HEK293 (cell line): ENCODE data around the gene MRNIP.

Experiments
- CTCF ChIA-PET: fragments of 350-600 bp; formaldehyde crosslinking; extraction: SDS; loops from one replicate; lab custom pipeline; 2021; ENCODE audit warnings: antibody characterized with exemption; lab: Yijun Ruan, JAX
- POLR2A ChIA-PET: fragments of 300-600 bp; formaldehyde crosslinking; extraction: SDS; loops from one replicate; lab custom pipeline; 2020; ENCODE audit warnings: antibody characterized with exemption, inconsistent platforms; lab: Yijun Ruan, JAX
- H3K27ac ChIP-seq: fragments of 200-500 bp; sonication (Bioruptor generic); 2 replicates; pipeline ENCODE4 v1.5.1; 2014; ENCODE audit warnings: low read depth, low read length, control low read depth, inconsistent platforms; ENCODE audit errors: extremely low read depth
- H3K36me3 ChIP-seq, 2 experiments: fragments of 200-500 bp in 1 of 2; sonication (Bioruptor generic) in 1 of 2; 1 replicate in 1 of 2; 2 replicates in 1 of 2; pipeline ENCODE4 v1.5.1; 2014 to 2017; ENCODE audit warnings: inconsistent platforms in 2 of 2, low read length in 2 of 2; ENCODE audit not compliant: control insufficient read depth in 2 of 2, insufficient read depth in 1 of 2
- H3K4me1 ChIP-seq: fragments of 200-500 bp; sonication (Bioruptor generic); 2 replicates; pipeline ENCODE4 v1.5.1; 2014; ENCODE audit warnings: mild to moderate bottlenecking, low read length, inconsistent platforms; ENCODE audit not compliant: control insufficient read depth, insufficient read depth
- H3K4me3 ChIP-seq: 2 replicates; pipeline ENCODE4 v1.5.1; 2011; ENCODE audit warnings: low read depth, mild to moderate bottlenecking, control low read depth, low read length, moderate library complexity
- H3K9me3 ChIP-seq: fragments of 200-500 bp; sonication (Bioruptor generic); 2 replicates; pipeline ENCODE4 v1.5.1; 2014; ENCODE audit warnings: low read depth, low read length, inconsistent platforms; ENCODE audit not compliant: control insufficient read depth, insufficient read depth
- AEBP2 ChIP-seq: fragments of 450-650 bp; formaldehyde crosslinking; IDR thresholded peaks from 2 replicates; pipeline ENCODE4 v1.5.1; 2016; ENCODE audit warnings: missing biosample characterization, missing genetic modification characterization, borderline replicate concordance
- ATF2 ChIP-seq: fragments of 450-650 bp; formaldehyde crosslinking; IDR thresholded peaks from 2 replicates; pipeline ENCODE4 v1.5.1; 2016; ENCODE audit warnings: missing biosample characterization, missing genetic modification characterization, low read depth
- GLI2 ChIP-seq: fragments of 450-650 bp; formaldehyde crosslinking; IDR thresholded peaks from 2 replicates; pipeline ENCODE4; 2017; ENCODE audit warnings: missing biosample characterization, missing genetic modification characterization, low read depth, borderline replicate concordance
- SCRT1 ChIP-seq: fragments of 450-650 bp; formaldehyde crosslinking; IDR thresholded peaks from 2 replicates; pipeline ENCODE4 v1.5.1; 2016; ENCODE audit warnings: missing biosample characterization, missing genetic modification characterization, borderline replicate concordance
- SP2 ChIP-seq: fragments of 450-650 bp; formaldehyde crosslinking; IDR thresholded peaks from 2 replicates; pipeline ENCODE4 v1.5.1; 2016; ENCODE audit warnings: missing biosample characterization, missing genetic modification characterization
- SP3 ChIP-seq: fragments of 450-650 bp; formaldehyde crosslinking; IDR thresholded peaks from 2 replicates; pipeline ENCODE4 v1.5.1; 2016; ENCODE audit warnings: missing biosample characterization, missing genetic modification characterization
- ZBTB49 ChIP-seq: fragments of 450-650 bp; formaldehyde crosslinking; IDR thresholded peaks from 2 replicates; pipeline ENCODE4 v1.5.1; 2016; ENCODE audit warnings: missing biosample characterization, missing genetic modification characterization, low read depth
- ZNF155 ChIP-seq: fragments of 450-650 bp; formaldehyde crosslinking; IDR thresholded peaks from 2 replicates; pipeline ENCODE4 v1.5.1; 2016; ENCODE audit warnings: missing biosample characterization, missing genetic modification characterization
- ZNF530 ChIP-seq: fragments of 450-650 bp; formaldehyde crosslinking; IDR thresholded peaks from 2 replicates; pipeline ENCODE4 v1.5.1; 2016; ENCODE audit warnings: low read depth, missing biosample characterization, missing genetic modification characterization
- ZNF555 ChIP-seq: fragments of 450-650 bp; formaldehyde crosslinking; conservative IDR thresholded peaks from 2 replicates; pipeline ENCODE4 v1.5.1; 2017; ENCODE audit warnings: missing biosample characterization, mild to moderate bottlenecking, missing genetic modification characterization, inconsistent platforms
- ZNF629 ChIP-seq: fragments of 450-650 bp; formaldehyde crosslinking; IDR thresholded peaks from 2 replicates; pipeline ENCODE4 v1.5.1; 2017; ENCODE audit warnings: missing biosample characterization, missing genetic modification characterization
- ZNF645 ChIP-seq: fragments of 450-650 bp; formaldehyde crosslinking; IDR thresholded peaks from 2 replicates; pipeline ENCODE4; 2016; ENCODE audit warnings: missing biosample characterization, missing genetic modification characterization
- ZSCAN23 ChIP-seq: fragments of 450-650 bp; formaldehyde crosslinking; IDR thresholded peaks from 2 replicates; pipeline ENCODE4 v1.5.1; 2016; ENCODE audit warnings: missing biosample characterization, missing genetic modification characterization
- TF ChIP-seq, protein P1 (sequence below): fragments of 450-650 bp; formaldehyde crosslinking; IDR thresholded peaks from 2 replicates; pipeline ENCODE4 v1.5.1; 2016; ENCODE audit warnings: missing biosample characterization, missing genetic modification characterization
- TF ChIP-seq, protein P2 (sequence below): IDR thresholded peaks from 2 replicates; pipeline ENCODE4 v1.6.1; 2011; ENCODE audit warnings: mild to moderate bottlenecking, low read depth, low read length, borderline replicate concordance

MRNIP gene

GRCh38 chr5:179874136-179874535, 15.5 kb upstream of the MRNIP start (continued):
- no peak for TF ChIP-seq SCRT1
- TF ChIP-seq ATF2, result no peak
- TF ChIP-seq AEBP2 (tag by site-specific recombination), result no peak
- TF ChIP-seq ZNF555 (tag by site-specific recombination), result no peak
- TF ChIP-seq, all 188 proteins: peak for 0

DNA sequence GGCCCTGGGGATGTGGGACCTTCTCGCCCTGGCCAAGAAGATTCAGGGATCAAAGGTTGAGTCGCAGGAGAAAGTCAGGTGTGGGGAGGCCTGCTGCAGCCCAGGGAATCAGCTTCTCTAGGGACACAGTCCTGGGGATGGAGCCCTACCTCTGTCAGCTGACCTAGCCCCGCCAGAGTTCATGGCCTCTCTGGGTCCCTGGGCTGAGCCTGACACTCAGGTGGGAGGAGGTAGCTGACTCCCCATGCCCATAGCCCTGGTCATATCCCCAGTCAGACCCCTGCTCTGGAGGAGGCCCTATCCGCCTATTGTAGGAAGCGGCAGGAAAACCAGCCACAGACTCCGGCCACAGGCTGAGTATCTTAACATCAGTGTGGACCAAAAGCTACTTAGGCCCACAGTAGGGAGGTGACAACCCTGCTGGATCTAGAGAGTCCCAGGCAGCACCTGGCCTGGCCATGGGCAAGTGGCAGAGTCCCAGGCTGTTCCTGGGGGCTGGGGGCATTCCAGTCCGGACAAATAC, 15.0 kb upstream of the MRNIP start:
- H3K4me1 ChIP-seq, result no peaks in the 10 kb centered on the region
- TF ChIP-seq, protein P1, sequence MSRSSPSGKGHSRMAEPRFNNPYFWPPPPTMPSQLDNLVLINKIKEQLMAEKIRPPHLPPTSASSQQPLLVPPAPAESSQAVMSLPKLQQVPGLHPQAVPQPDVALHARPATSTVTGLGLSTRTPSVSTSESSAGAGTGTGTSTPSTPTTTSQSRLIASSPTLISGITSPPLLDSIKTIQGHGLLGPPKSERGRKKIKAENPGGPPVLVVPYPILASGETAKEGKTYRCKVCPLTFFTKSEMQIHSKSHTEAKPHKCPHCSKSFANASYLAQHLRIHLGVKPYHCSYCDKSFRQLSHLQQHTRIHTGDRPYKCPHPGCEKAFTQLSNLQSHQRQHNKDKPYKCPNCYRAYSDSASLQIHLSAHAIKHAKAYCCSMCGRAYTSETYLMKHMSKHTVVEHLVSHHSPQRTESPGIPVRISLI (tag by site-specific recombination), result no peak
- TF ChIP-seq GLI2 (tag by site-specific recombination) (no peak), SP3 (tag by site-specific recombination) (no peak), ZNF645 (tag by site-specific recombination) (no peak), ZSCAN23 (no peak), ZNF530 (tag by site-specific recombination) (no peak), SP2 (tag by site-specific recombination) (no peak), ZBTB49 (tag by site-specific recombination) (no peak), ZNF629 (tag by site-specific recombination) (no peak), ZNF155 (tag by site-specific recombination) (no peak)
- TF ChIP-seq, protein P2, sequence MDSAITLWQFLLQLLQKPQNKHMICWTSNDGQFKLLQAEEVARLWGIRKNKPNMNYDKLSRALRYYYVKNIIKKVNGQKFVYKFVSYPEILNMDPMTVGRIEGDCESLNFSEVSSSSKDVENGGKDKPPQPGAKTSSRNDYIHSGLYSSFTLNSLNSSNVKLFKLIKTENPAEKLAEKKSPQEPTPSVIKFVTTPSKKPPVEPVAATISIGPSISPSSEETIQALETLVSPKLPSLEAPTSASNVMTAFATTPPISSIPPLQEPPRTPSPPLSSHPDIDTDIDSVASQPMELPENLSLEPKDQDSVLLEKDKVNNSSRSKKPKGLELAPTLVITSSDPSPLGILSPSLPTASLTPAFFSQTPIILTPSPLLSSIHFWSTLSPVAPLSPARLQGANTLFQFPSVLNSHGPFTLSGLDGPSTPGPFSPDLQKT, result no peak
- ChIA-PET CTCF (no interaction called here), POLR2A (no interaction called here)
- no peak overlapping the region for H3K27ac ChIP-seq
- peaks cover 6 to 93% of the 10 kb centered on the region in 2 experiments for H3K36me3 ChIP-seq
- no peaks in the 10 kb centered on the region for H3K9me3 ChIP-seq
- no peak overlapping the region for H3K4me3 ChIP-seq
